ENCODE measurements around the gene ZBTB16. TPM values are rescaled to one million over a fixed set of nuclear protein-coding genes. Genes with fewer than 3 reads are reported as not detected.

The ZBTB16 gene
- total and polyA plus RNA-seq, 2 of the 4 experiments (the other 2 are of a cell fraction), result not detected

DNA sequence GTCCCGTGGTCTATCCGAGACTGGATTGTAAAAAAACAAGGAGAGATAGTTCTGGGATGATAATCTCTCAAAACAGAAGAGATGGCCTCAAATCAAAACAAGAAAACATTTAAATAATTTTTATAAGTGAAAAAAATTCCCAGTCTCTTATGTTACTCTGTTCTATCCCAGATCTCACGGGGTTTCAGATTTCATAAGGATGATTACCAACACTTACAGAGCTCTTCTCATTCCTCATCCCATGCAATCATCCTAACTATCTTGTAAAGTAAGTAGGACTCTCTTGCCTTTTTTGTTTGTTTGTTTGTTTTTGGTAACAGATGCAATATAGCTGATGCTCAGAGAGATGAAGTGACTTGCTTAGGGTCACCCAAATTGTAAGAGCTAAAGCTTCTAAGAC, 20.0 kb upstream of the ZBTB16 start:
- CTCF ChIA-PET, result interaction anchor here (5.3 kb wide), 1 partner anchor 222 kb away, joined by 29 read pairs; no protein-coding TSS in a partner anchor
- intact Hi-C loops (cut with micrococcal nuclease), result loop anchor here (5.0 kb wide), 3 partner anchors 123 to 142 kb away; no protein-coding TSS in a partner anchor
- H3K23ac ChIP-seq (ENCODE audit: low read depth, low read length), result no peak overlapping the region
- H3K4ac ChIP-seq (ENCODE audit: low read depth, low read length), result no peak overlapping the region
- peaks cover 3% of the 10 kb centered on the region; the same call in 1 of the 2 replicates for H3K27me3 ChIP-seq (ENCODE audit: control insufficient read depth, insufficient read depth, low read length)
- H2BK5ac ChIP-seq (ENCODE audit: low read depth, low read length, poor library complexity, severe bottlenecking), result no peak overlapping the region
- BruUV-seq (replicated peaks), result no TSS peak
- H3K4me1 ChIP-seq (ENCODE audit: control insufficient read depth, insufficient read depth, low read length), result no peaks in the 10 kb centered on the region
- no peak overlapping the region for H2AK5ac ChIP-seq (ENCODE audit: low read depth, low read length)
- H4K5ac ChIP-seq (ENCODE audit: low read depth, low read length), result no peak overlapping the region
- no CpG with 5 or more reads among the region's 3 CpGs for WGBS, 2 experiments (ENCODE audit: extremely low coverage in 2 of 2, insufficient read length in 1 of 2)
- TF ChIP-seq RAD21 (IDR thresholded peaks at IDR 0.05; ENCODE audit: low read length) (no peak), RFX5 (IDR thresholded peaks at IDR 0.05; ENCODE audit: low read depth, low read length) (no peak), MXI1 (IDR thresholded peaks at IDR 0.05; ENCODE audit: borderline replicate concordance, low read depth, low read length) (no peak), NFE2L2 (IDR thresholded peaks at IDR 0.05; ENCODE audit: low read depth, low read length) (no peak), CHD1 (IDR thresholded peaks at IDR 0.05; ENCODE audit: low read depth, low read length) (no peak), POLR2A (IDR thresholded peaks at IDR 0.05; ENCODE audit: low read depth, low read length) (no peak), MAFK (IDR thresholded peaks at IDR 0.05; ENCODE audit: low read depth, low read length) (no peak), MAZ (IDR thresholded peaks at IDR 0.05; ENCODE audit: borderline replicate concordance, low read depth, low read length) (no peak), FOS (IDR thresholded peaks at IDR 0.05; ENCODE audit: low read depth, low read length) (no peak), RCOR1 (IDR thresholded peaks at IDR 0.05; ENCODE audit: insufficient replicate concordance, low read length) (no peak)
- TF ChIP-seq, protein P1, sequence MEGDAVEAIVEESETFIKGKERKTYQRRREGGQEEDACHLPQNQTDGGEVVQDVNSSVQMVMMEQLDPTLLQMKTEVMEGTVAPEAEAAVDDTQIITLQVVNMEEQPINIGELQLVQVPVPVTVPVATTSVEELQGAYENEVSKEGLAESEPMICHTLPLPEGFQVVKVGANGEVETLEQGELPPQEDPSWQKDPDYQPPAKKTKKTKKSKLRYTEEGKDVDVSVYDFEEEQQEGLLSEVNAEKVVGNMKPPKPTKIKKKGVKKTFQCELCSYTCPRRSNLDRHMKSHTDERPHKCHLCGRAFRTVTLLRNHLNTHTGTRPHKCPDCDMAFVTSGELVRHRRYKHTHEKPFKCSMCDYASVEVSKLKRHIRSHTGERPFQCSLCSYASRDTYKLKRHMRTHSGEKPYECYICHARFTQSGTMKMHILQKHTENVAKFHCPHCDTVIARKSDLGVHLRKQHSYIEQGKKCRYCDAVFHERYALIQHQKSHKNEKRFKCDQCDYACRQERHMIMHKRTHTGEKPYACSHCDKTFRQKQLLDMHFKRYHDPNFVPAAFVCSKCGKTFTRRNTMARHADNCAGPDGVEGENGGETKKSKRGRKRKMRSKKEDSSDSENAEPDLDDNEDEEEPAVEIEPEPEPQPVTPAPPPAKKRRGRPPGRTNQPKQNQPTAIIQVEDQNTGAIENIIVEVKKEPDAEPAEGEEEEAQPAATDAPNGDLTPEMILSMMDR (conservative IDR thresholded peaks at IDR 0.05; ENCODE audit: low read depth, low read length), result no peak
- H3K27ac ChIP-seq (ENCODE audit: insufficient read depth, low read length), result no peak overlapping the region
- dilution Hi-C loops (cut with HindIII; ENCODE audit: low sequenced_read_pairs, unreplicated experiment), result no loop called here
- H3K79me1 ChIP-seq (ENCODE audit: low read depth in 1 of 2, low read length in 2 of 2), result no peaks in the 10 kb centered on the region
- POLR2A ChIA-PET (ENCODE audit: unreplicated experiment), result no interaction called here
- no peak overlapping the region for H2AK9ac ChIP-seq (replicated peaks; ENCODE audit: low read depth, low read length, poor library complexity)
- no peak overlapping the region for H3K56ac ChIP-seq (ENCODE audit: extremely low read depth, insufficient read depth, low read length)
- H3K9me1 ChIP-seq (ENCODE audit: insufficient read depth, low read length), result no peaks in the 10 kb centered on the region
- no peak overlapping the region for H3K4me2 ChIP-seq (ENCODE audit: low read depth, low read length)
- no peak overlapping the region for H2BK120ac ChIP-seq (ENCODE audit: low read depth, low read length)
- no peak overlapping the region for H4K8ac ChIP-seq (ENCODE audit: low read depth in 2 of 2, low read length in 2 of 2)
- H4K20me1 ChIP-seq (ENCODE audit: insufficient read depth, low read length), result no peaks in the 10 kb centered on the region
- H2BK15ac ChIP-seq (ENCODE audit: low read depth, low read length), result no peak overlapping the region
- no peak for DNase-seq
- H2BK20ac ChIP-seq (ENCODE audit: low read depth, low read length), result no peak overlapping the region
- in situ Hi-C loops (cut with MboI; ENCODE audit: low sequenced_read_pairs), result loop anchor here (5.0 kb wide), 1 partner anchor 223 kb away; no protein-coding TSS in a partner anchor
- no peak overlapping the region for H2AFZ ChIP-seq (replicated peaks; ENCODE audit: low read length, poor library complexity)
- H3K9me3 ChIP-seq (ENCODE audit: control insufficient read depth, insufficient read depth, low read length), result no peaks in the 10 kb centered on the region
- H4K91ac ChIP-seq (ENCODE audit: insufficient read depth, low read depth, low read length), result no peak overlapping the region
- no peak overlapping the region for H3K18ac ChIP-seq (ENCODE audit: low read depth, low read length)
- H3K9ac ChIP-seq (ENCODE audit: low read depth, low read length), result no peak overlapping the region
- no peak overlapping the region for H3K4me3 ChIP-seq (ENCODE audit: insufficient read depth, low read depth, low read length)
- H3K14ac ChIP-seq (replicated peaks; ENCODE audit: low read depth, low read length), result no peak overlapping the region
- no peaks in the 10 kb centered on the region for H3K36me3 ChIP-seq (ENCODE audit: control insufficient read depth, insufficient read depth, low read length)
- no peak for ATAC-seq (ENCODE audit: low read depth)

Data from IMR-90 (cell line).